Activated gamma-delta T cell treated with Interleukin-2 at 50 U/mL for 16 hours (primary cell): ENCODE results near the gene KRT37.
"Not testable (repeated sequence)": the region's sequence is repeated elsewhere in the genome, so short reads cannot be mapped to it uniquely, and the experiment has no call there.

ENCODE experiments used
- DNase-seq: peaks from one replicate; pipeline ENCODE4 v3.0.0-alpha.2; 2020

The KRT37 gene

GRCh38 chr17:41434005-41434404, 9.6 kb upstream of the KRT37 start:
- no peak for DNase-seq

- no peak for DNase-seq
These were observed 9.2 kb upstream of the KRT37 start for GRCh38 chr17:41433586-41433985.

GRCh38 chr17:41430376-41430775, 6.0 kb upstream of the KRT37 start:
- DNase-seq = not testable (repeated sequence)

GRCh38 chr17:41429667-41430066, 5.3 kb upstream of the KRT37 start:
- no peak for DNase-seq

GRCh38 chr17:41428591-41429291, 4.4 kb upstream of the KRT37 start:
- DNase-seq = no peak

- not testable (repeated sequence) for DNase-seq
These were observed 1.8 kb downstream of the KRT37 start for GRCh38 chr17:41422586-41422985.

GRCh38 chr17:41421617-41422016, 2.8 kb downstream of the KRT37 start:
- DNase-seq = no peak

- DNase-seq = no peak
These were observed 3.3 kb downstream of the KRT37 start for GRCh38 chr17:41421116-41421515.

GRCh38 chr17:41420134-41420533, 4.3 kb downstream of the KRT37 start:
- no peak for DNase-seq

- peak; percentile 32 for DNase-seq
These were observed 4.7 kb downstream of the KRT37 start for GRCh38 chr17:41419716-41420115.

- no peak for DNase-seq
These were observed 6.1 kb downstream of the KRT37 start for GRCh38 chr17:41418116-41418860.

GRCh38 chr17:41417576-41418015, 6.8 kb downstream of the KRT37 start:
- no peak for DNase-seq

- no peak for DNase-seq
These were observed 7.3 kb downstream of the KRT37 start for GRCh38 chr17:41417127-41417526.

- DNase-seq = no peak
These were observed 7.9 kb downstream of the KRT37 start for GRCh38 chr17:41416479-41416878.

GRCh38 chr17:41415833-41416335, 8.5 kb downstream of the KRT37 start:
- DNase-seq = no peak

- DNase-seq = no peak
These were observed 9.0 kb downstream of the KRT37 start for GRCh38 chr17:41415411-41415810.

- DNase-seq = no peak
These were observed 10.4 kb downstream of the KRT37 start for GRCh38 chr17:41413982-41414381.

- no peak for DNase-seq
These were observed 10.9 kb downstream of the KRT37 start for GRCh38 chr17:41413353-41413957.

GRCh38 chr17:41411072-41411840, 13.1 kb downstream of the KRT37 start:
- no peak for DNase-seq

- no peak for DNase-seq
These were observed 17.2 kb downstream of the KRT37 start for GRCh38 chr17:41407226-41407625.

GRCh38 chr17:41406205-41406604, 18.2 kb downstream of the KRT37 start:
- DNase-seq = no peak

GRCh38 chr17:41404024-41404671, 20.2 kb downstream of the KRT37 start:
- DNase-seq = peak; percentile 12
